Neural crest cell (in vitro differentiated cells): ENCODE results near the gene GLDN. TPM values are rescaled to one million over a fixed set of nuclear protein-coding genes. Genes with fewer than 3 reads are reported as not detected.

Experiments
- DNase-seq: peaks from one replicate; pipeline ENCODE4 v3.0.0; 2021; ENCODE audit warnings: low read depth, mixed read lengths, low spot score
- H3K27ac Mint-ChIP-seq: one replicate; pipeline ENCODE4 v1.8.0; 2021; ENCODE audit warnings: mild to moderate bottlenecking, mixed read lengths; ENCODE audit not compliant: unreplicated experiment
- H3K27me3 Mint-ChIP-seq: 2 replicates; pipeline ENCODE4 v1.8.0; 2021; ENCODE audit warnings: low read depth, mild to moderate bottlenecking, mixed read lengths
- H3K36me3 Mint-ChIP-seq: 2 replicates; pipeline ENCODE4 v1.8.0; 2021; ENCODE audit warnings: low read depth, mild to moderate bottlenecking, mixed read lengths
- H3K4me1 Mint-ChIP-seq: 2 replicates; pipeline ENCODE4 v1.8.0; 2021; ENCODE audit warnings: mixed read lengths
- H3K4me3 Mint-ChIP-seq: one replicate; pipeline ENCODE4 v1.8.0; 2021; ENCODE audit warnings: mild to moderate bottlenecking, mixed read lengths
- H3K9me3 Mint-ChIP-seq: 2 replicates; pipeline ENCODE4 v1.8.0; 2021; ENCODE audit warnings: mixed read lengths
- CTCF ChIP-seq: fragments of 200-600 bp; sonication (generic); conservative IDR thresholded peaks from 2 replicates; pipeline ENCODE4 v1.5.0; 2021; ENCODE audit warnings: antibody characterized with exemption, mild to moderate bottlenecking
- total RNA-seq: library from RNA; stranded (reverse); gene quantifications from 2 replicates; pipeline ENCODE4 v1.2.1, GENCODE V29; 2021

The GLDN gene
- total RNA-seq, 1 donor from 2014 or later = 2.4 TPM

GRCh38 chr15:51307325-51307724, 34.1 kb upstream of the GLDN start:
- Mint-ChIP-seq H3K27ac (no peak overlapping the region), H3K4me3 (no peak overlapping the region), H3K4me1 (no peaks in the 10 kb centered on the region), H3K27me3 (peaks cover 3% of the 10 kb centered on the region), H3K9me3 (no peaks in the 10 kb centered on the region), H3K36me3 (no peaks in the 10 kb centered on the region)
- TF ChIP-seq CTCF = no peak
- no peak for DNase-seq

DNA sequence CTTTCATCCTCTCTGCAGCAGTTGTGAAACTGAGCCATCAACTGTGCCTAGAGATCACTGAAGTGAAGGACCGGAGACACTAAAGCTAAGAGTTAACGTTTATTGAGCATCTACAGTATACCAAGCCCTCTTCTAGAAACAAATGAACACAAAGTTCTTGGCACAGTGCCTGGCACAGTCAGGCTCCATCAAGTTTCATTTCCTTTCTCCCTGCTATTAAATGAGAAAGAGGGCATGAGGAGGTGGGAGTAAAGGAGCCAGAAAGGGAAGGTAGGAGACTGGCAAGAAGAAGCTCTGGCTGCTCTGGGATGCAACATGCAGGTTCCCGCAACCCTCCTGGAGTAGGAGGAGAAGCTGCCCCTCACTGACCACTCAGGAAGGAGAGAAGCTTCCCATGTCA, 33.6 kb upstream of the GLDN start:
- DNase-seq = no peak
- Mint-ChIP-seq H3K9me3 (no peaks in the 10 kb centered on the region), H3K4me3 (no peak overlapping the region), H3K36me3 (no peaks in the 10 kb centered on the region), H3K4me1 (peaks cover 3% of the 10 kb centered on the region), H3K27ac (no peak overlapping the region), H3K27me3 (peaks cover 3% of the 10 kb centered on the region)
- no peak for TF ChIP-seq CTCF

GRCh38 chr15:51310064-51310463, 31.4 kb upstream of the GLDN start:
- Mint-ChIP-seq H3K4me3 (no peak overlapping the region), H3K27me3 (peaks cover 3% of the 10 kb centered on the region), H3K27ac (no peak overlapping the region), H3K9me3 (no peaks in the 10 kb centered on the region), H3K36me3 (no peaks in the 10 kb centered on the region), H3K4me1 (peaks cover 7% of the 10 kb centered on the region)
- no peak for DNase-seq
- no peak for TF ChIP-seq CTCF

- no peaks in the 10 kb centered on the region for H3K9me3 Mint-ChIP-seq
- no peak for DNase-seq
- H3K4me1 Mint-ChIP-seq = peaks cover 7% of the 10 kb centered on the region
- peaks cover 3% of the 10 kb centered on the region for H3K27me3 Mint-ChIP-seq
- H3K4me3 Mint-ChIP-seq = no peak overlapping the region
- TF ChIP-seq CTCF = no peak
- H3K27ac Mint-ChIP-seq = no peak overlapping the region
- H3K36me3 Mint-ChIP-seq = no peaks in the 10 kb centered on the region
Measured at GRCh38 chr15:51311510-51311909, 29.9 kb upstream of the GLDN start.

GRCh38 chr15:51312166-51313073, 29.0 kb upstream of the GLDN start:
- H3K4me1 Mint-ChIP-seq = peaks cover 7% of the 10 kb centered on the region
- H3K27me3 Mint-ChIP-seq = no peaks in the 10 kb centered on the region
- no peak overlapping the region for H3K4me3 Mint-ChIP-seq
- no peak for TF ChIP-seq CTCF
- H3K27ac Mint-ChIP-seq = peak overlapping the region; percentile 75
- DNase-seq = no peak
- no peaks in the 10 kb centered on the region for H3K9me3 Mint-ChIP-seq
- H3K36me3 Mint-ChIP-seq = no peaks in the 10 kb centered on the region
